ENCODE measurements around the gene TAP2.

Gene TAP2

GRCh38 chr6:32852844-32853540 is 14.5 kb upstream of the TAP2 start:
- TF ChIP-seq CTCF (IDR thresholded peaks at IDR 0.05; ENCODE audit: insufficient read depth, low read length, poor library complexity, severe bottlenecking) = no peak
- 0 out of 2 replicates have a peak, but pooled peaks have one; percentile 85 for TF ChIP-seq EZH2phosphoT487 (conservative IDR thresholded peaks at IDR 0.05; ENCODE audit: low read length)
- Histone ChIP-seq H2AFZ (ENCODE audit: low read depth, low read length, severe bottlenecking) (peak overlapping the region; percentile 90), H3K9me2 (replicated peaks; ENCODE audit: insufficient read depth, low read length) (no peaks in the 10 kb centered on the region), H3K9ac (ENCODE audit: low read length) (peak overlapping the region; percentile 66), H3K79me2 (ENCODE audit: insufficient read depth, low read length) (no peaks in the 10 kb centered on the region), H3K36me3 (ENCODE audit: low read length) (no peaks in the 10 kb centered on the region), H3K4me3 (ENCODE audit: insufficient read depth, low read length, poor library complexity, severe bottlenecking) (peak overlapping the region; percentile 72), H4K20me1 (ENCODE audit: low read depth, low read length) (no peaks in the 10 kb centered on the region), H3K4me2 (ENCODE audit: low read depth, low read length, poor library complexity, severe bottlenecking) (peak overlapping the region; percentile 80), H3F3A (ENCODE audit: insufficient read depth) (peaks cover 5% of the 10 kb centered on the region; the same call in 1 of the 2 replicates), H3K27ac (ENCODE audit: low read depth, low read length) (peak overlapping the region; percentile 10), H3K27me3 (ENCODE audit: low read length) (no peaks in the 10 kb centered on the region), H3K9me3 (ENCODE audit: insufficient read depth, low read length) (no peaks in the 10 kb centered on the region)

- Histone ChIP-seq H3K9me3 (ENCODE audit: insufficient read depth, low read length) (no peaks in the 10 kb centered on the region), H3K27ac (ENCODE audit: low read depth, low read length) (no peak overlapping the region), H3K4me2 (ENCODE audit: low read depth, low read length, poor library complexity, severe bottlenecking) (peak overlapping the region; percentile 80), H3K4me3 (ENCODE audit: insufficient read depth, low read length, poor library complexity, severe bottlenecking) (no peak overlapping the region), H2AFZ (ENCODE audit: low read depth, low read length, severe bottlenecking) (no peak overlapping the region), H3K79me2 (ENCODE audit: insufficient read depth, low read length) (no peaks in the 10 kb centered on the region), H4K20me1 (ENCODE audit: low read depth, low read length) (no peaks in the 10 kb centered on the region), H3K9me2 (replicated peaks; ENCODE audit: insufficient read depth, low read length) (no peaks in the 10 kb centered on the region), H3K9ac (ENCODE audit: low read length) (peak overlapping the region; percentile 66; the same call in 1 of the 2 replicates), H3F3A (ENCODE audit: insufficient read depth) (peaks cover 5% of the 10 kb centered on the region; the same call in 1 of the 2 replicates), H3K27me3 (ENCODE audit: low read length) (no peaks in the 10 kb centered on the region), H3K36me3 (ENCODE audit: low read length) (no peaks in the 10 kb centered on the region)
- TF ChIP-seq EZH2phosphoT487 (conservative IDR thresholded peaks at IDR 0.05; ENCODE audit: low read length) = no peak
- no peak for TF ChIP-seq CTCF (IDR thresholded peaks at IDR 0.05; ENCODE audit: insufficient read depth, low read length, poor library complexity, severe bottlenecking)
Observed at GRCh38 chr6:32852018-32852843, 13.7 kb upstream of the TAP2 start.

- H3K4me3 ChIP-seq (ENCODE audit: insufficient read depth, low read length, poor library complexity, severe bottlenecking) = no peak overlapping the region
- no peak overlapping the region for H3K9ac ChIP-seq (ENCODE audit: low read length)
- no peaks in the 10 kb centered on the region for H3K36me3 ChIP-seq (ENCODE audit: low read length)
- H3K79me2 ChIP-seq (ENCODE audit: insufficient read depth, low read length) = no peaks in the 10 kb centered on the region
- no peaks in the 10 kb centered on the region for H4K20me1 ChIP-seq (ENCODE audit: low read depth, low read length)
- no peaks in the 10 kb centered on the region for H3K27me3 ChIP-seq (ENCODE audit: low read length)
- H2AFZ ChIP-seq (ENCODE audit: low read depth, low read length, severe bottlenecking) = no peak overlapping the region
- no peaks in the 10 kb centered on the region for H3K9me3 ChIP-seq (ENCODE audit: insufficient read depth, low read length)
- no peak overlapping the region for H3K4me2 ChIP-seq (ENCODE audit: low read depth, low read length, poor library complexity, severe bottlenecking)
- no peak overlapping the region for H3K27ac ChIP-seq (ENCODE audit: low read depth, low read length)
- no peak for TF ChIP-seq CTCF (IDR thresholded peaks at IDR 0.05; ENCODE audit: insufficient read depth, low read length, poor library complexity, severe bottlenecking)
- TF ChIP-seq EZH2phosphoT487 (conservative IDR thresholded peaks at IDR 0.05; ENCODE audit: low read length) = no peak
- H3K9me2 ChIP-seq (replicated peaks; ENCODE audit: insufficient read depth, low read length) = no peaks in the 10 kb centered on the region
- peaks cover 7% of the 10 kb centered on the region for H3F3A ChIP-seq (ENCODE audit: insufficient read depth)
Observed at GRCh38 chr6:32851025-32851424, 12.5 kb upstream of the TAP2 start.

All from SU-DHL-6 (cell line).